Rectal smooth muscle tissue (tissue), 1 donor: ENCODE measurements around the gene GPR33.

Source experiments
- H3K27ac ChIP-seq: one replicate; pipeline ENCODE4 v1.7.0; 2013; ENCODE audit warnings: low read depth, low read length, inconsistent platforms
- H3K27me3 ChIP-seq: one replicate; pipeline ENCODE4 v1.7.0; 2013; ENCODE audit warnings: low read length; ENCODE audit not compliant: control insufficient read depth, insufficient read depth
- H3K36me3 ChIP-seq: one replicate; pipeline ENCODE4 v1.7.0; 2013; ENCODE audit warnings: low read length; ENCODE audit not compliant: control insufficient read depth, insufficient read depth
- H3K4me1 ChIP-seq: one replicate; pipeline ENCODE4 v1.7.0; 2013; ENCODE audit warnings: low read length; ENCODE audit not compliant: control insufficient read depth, insufficient read depth
- H3K4me3 ChIP-seq: one replicate; pipeline ENCODE4 v1.7.0; 2013; ENCODE audit warnings: low read length
- H3K9ac ChIP-seq: one replicate; pipeline ENCODE4 v1.7.0; 2013; ENCODE audit warnings: low read length

The GPR33 gene

GRCh38 chr14:31487886-31488285, at the start of gene GPR33:
Gene GPR33, minus strand, starts transcription at chr14:31488039. Its CDS starts 4,074 bp downstream, at chr14:31483965.
- Histone ChIP-seq H3K27ac (no peak within 1 kb of the TSS), H3K4me3 (no peak within 1 kb of the TSS), H3K27me3 (no peaks in the 10 kb centered on the region), H3K4me1 (no peaks in the 10 kb centered on the region), H3K36me3 (no peaks in the 10 kb centered on the region), H3K9ac (no peak within 1 kb of the TSS)

- Histone ChIP-seq H3K27me3 (no peaks in the 10 kb centered on the region), H3K27ac (no peak overlapping the region), H3K4me3 (no peak overlapping the region), H3K9ac (no peak overlapping the region), H3K36me3 (no peaks in the 10 kb centered on the region), H3K4me1 (no peaks in the 10 kb centered on the region)
Observed at GRCh38 chr14:31536201-31536960, 48.5 kb upstream of the GPR33 start.

- Histone ChIP-seq H3K36me3 (no peaks in the 10 kb centered on the region), H3K27ac (no peak overlapping the region), H3K9ac (no peak overlapping the region), H3K4me3 (no peak overlapping the region), H3K27me3 (no peaks in the 10 kb centered on the region), H3K4me1 (no peaks in the 10 kb centered on the region)
Observed at GRCh38 chr14:31530136-31530535, 42.3 kb upstream of the GPR33 start.

- Histone ChIP-seq H3K4me1 (no peaks in the 10 kb centered on the region), H3K4me3 (no peak overlapping the region), H3K27me3 (no peaks in the 10 kb centered on the region), H3K27ac (no peak overlapping the region), H3K36me3 (no peaks in the 10 kb centered on the region), H3K9ac (no peak overlapping the region)
Observed at GRCh38 chr14:31529053-31529452, 41.2 kb upstream of the GPR33 start.

GRCh38 chr14:31527546-31527945, 39.7 kb upstream of the GPR33 start:
- no peak overlapping the region for H3K9ac ChIP-seq
- H3K36me3 ChIP-seq: no peaks in the 10 kb centered on the region
- H3K27me3 ChIP-seq: no peaks in the 10 kb centered on the region
- no peak overlapping the region for H3K4me3 ChIP-seq
- H3K27ac ChIP-seq: no peak overlapping the region
- no peaks in the 10 kb centered on the region for H3K4me1 ChIP-seq

- H3K4me3 ChIP-seq: no peak overlapping the region
- H3K27me3 ChIP-seq: no peaks in the 10 kb centered on the region
- H3K36me3 ChIP-seq: no peaks in the 10 kb centered on the region
- H3K4me1 ChIP-seq: no peaks in the 10 kb centered on the region
- no peak overlapping the region for H3K27ac ChIP-seq
- H3K9ac ChIP-seq: no peak overlapping the region
Observed at GRCh38 chr14:31527087-31527486, 39.2 kb upstream of the GPR33 start.

GRCh38 chr14:31510855-31511254, 23.0 kb upstream of the GPR33 start:
- no peak overlapping the region for H3K27ac ChIP-seq
- no peak overlapping the region for H3K9ac ChIP-seq
- no peaks in the 10 kb centered on the region for H3K4me1 ChIP-seq
- no peaks in the 10 kb centered on the region for H3K36me3 ChIP-seq
- H3K27me3 ChIP-seq: no peaks in the 10 kb centered on the region
- no peak overlapping the region for H3K4me3 ChIP-seq

- no peak overlapping the region for H3K9ac ChIP-seq
- H3K27me3 ChIP-seq: no peaks in the 10 kb centered on the region
- H3K36me3 ChIP-seq: no peaks in the 10 kb centered on the region
- no peak overlapping the region for H3K27ac ChIP-seq
- H3K4me1 ChIP-seq: no peaks in the 10 kb centered on the region
- no peak overlapping the region for H3K4me3 ChIP-seq
Observed at GRCh38 chr14:31510222-31510621, 22.4 kb upstream of the GPR33 start.

- Histone ChIP-seq H3K9ac (no peak overlapping the region), H3K27me3 (no peaks in the 10 kb centered on the region), H3K4me1 (no peaks in the 10 kb centered on the region), H3K27ac (no peak overlapping the region), H3K36me3 (no peaks in the 10 kb centered on the region), H3K4me3 (no peak overlapping the region)
Observed at GRCh38 chr14:31508135-31508534, 20.3 kb upstream of the GPR33 start.

- H3K27ac ChIP-seq: no peak overlapping the region
- H3K4me3 ChIP-seq: no peak overlapping the region
- H3K9ac ChIP-seq: no peak overlapping the region
- no peaks in the 10 kb centered on the region for H3K4me1 ChIP-seq
- H3K27me3 ChIP-seq: no peaks in the 10 kb centered on the region
- H3K36me3 ChIP-seq: no peaks in the 10 kb centered on the region
Observed at GRCh38 chr14:31505411-31505810, 17.6 kb upstream of the GPR33 start.

- Histone ChIP-seq H3K27me3 (no peaks in the 10 kb centered on the region), H3K27ac (no peak overlapping the region), H3K36me3 (no peaks in the 10 kb centered on the region), H3K4me3 (no peak overlapping the region), H3K9ac (no peak overlapping the region), H3K4me1 (no peaks in the 10 kb centered on the region)
Observed at GRCh38 chr14:31501870-31502269, 14.0 kb upstream of the GPR33 start.

- Histone ChIP-seq H3K27ac (no peak overlapping the region), H3K36me3 (no peaks in the 10 kb centered on the region), H3K4me1 (no peaks in the 10 kb centered on the region), H3K4me3 (no peak overlapping the region), H3K27me3 (no peaks in the 10 kb centered on the region), H3K9ac (no peak overlapping the region)
Observed at GRCh38 chr14:31492759-31493498, 5.1 kb upstream of the GPR33 start.

- Histone ChIP-seq H3K27me3 (no peaks in the 10 kb centered on the region), H3K4me1 (no peaks in the 10 kb centered on the region), H3K27ac (no peak overlapping the region), H3K4me3 (no peak overlapping the region), H3K36me3 (no peaks in the 10 kb centered on the region), H3K9ac (no peak overlapping the region)
Observed at GRCh38 chr14:31489691-31490090, 1.9 kb upstream of the GPR33 start.
